Cardiac muscle cell (in vitro differentiated cells and primary cell): ENCODE measurements around the gene KLHL40. TPM values are rescaled to one million over a fixed set of nuclear protein-coding genes. Genes with fewer than 3 reads are reported as not detected.

Experiments used
- DNase-seq, 2 donors: peaks; one replicate each; pipeline versions ENCODE4 v3.0.0 to v3.0.0-alpha.2; 2010 to 2017; ENCODE audit warnings: low read depth in 1 of 2, low spot score in 1 of 2
- H3K27ac ChIP-seq: fragments of 200-600 bp; sonication (generic); 2 replicates; pipeline ENCODE4 v1.5.1; 2016
- H3K27me3 ChIP-seq: fragments of 200-600 bp; sonication (generic); 2 replicates; pipeline ENCODE4 v1.6.0; 2016; ENCODE audit warnings: control low read depth
- H3K36me3 ChIP-seq: fragments of 200-600 bp; sonication (generic); 2 replicates; pipeline ENCODE4 v1.5.1; 2016; ENCODE audit warnings: control low read depth
- H3K4me1 ChIP-seq: fragments of 200-600 bp; sonication (generic); 2 replicates; pipeline ENCODE4 v1.8.1; 2017; ENCODE audit warnings: low read depth, mild to moderate bottlenecking, mixed run types
- H3K4me3 ChIP-seq: fragments of 200-600 bp; sonication (generic); 2 replicates; pipeline ENCODE4 v1.5.1; 2016; ENCODE audit warnings: mild to moderate bottlenecking
- H3K9me3 ChIP-seq: fragments of 200-600 bp; sonication (generic); 2 replicates; pipeline ENCODE4 v1.5.1; 2017; ENCODE audit warnings: low read depth, mild to moderate bottlenecking, control low read depth
- CTCF ChIP-seq: IDR thresholded peaks from 2 replicates; pipeline ENCODE4 v1.5.1; 2012; ENCODE audit warnings: low read depth, mild to moderate bottlenecking, low read length
- polyA plus RNA-seq: library from polyadenylated mRNA; unstranded; fragments of >200 nt; fragmentation: Nextera tagmentation; extraction: Ambion mirVana; gene quantifications from 2 replicates; pipeline ENCODE4 v1.2.1, GENCODE V29; 2016
- total RNA-seq: library from RNA; depleted of rRNA; stranded (reverse); fragments of >200 nt; gene quantifications from 2 replicates; pipeline ENCODE4 v1.2.3, GENCODE V29; 2016

KLHL40 gene
- total and polyA plus RNA-seq, 2 experiments from 2014 or later: 0.39 to 0.66 TPM

GRCh38 chr3:42725454-42725853, 40.1 kb downstream of the KLHL40 start:
- DNase-seq: no peak
- H3K4me1 ChIP-seq: no peaks in the 10 kb centered on the region

GRCh38 chr3:42728056-42728455, 42.7 kb downstream of the KLHL40 start:
- no peak overlapping the region for H3K4me3 ChIP-seq
- peaks cover 2% of the 10 kb centered on the region for H3K4me1 ChIP-seq
- no peaks in the 10 kb centered on the region for H3K27me3 ChIP-seq
- no peak overlapping the region for H3K27ac ChIP-seq
- H3K9me3 ChIP-seq: no peaks in the 10 kb centered on the region
- no peaks in the 10 kb centered on the region for H3K36me3 ChIP-seq
- no peak for TF ChIP-seq CTCF
- DNase-seq: no peak

More at GRCh38 chr3:42725454-42725853, 40.1 kb downstream of the KLHL40 start:
- no peak overlapping the region for H3K4me3 ChIP-seq
- H3K9me3 ChIP-seq: no peaks in the 10 kb centered on the region
- H3K27me3 ChIP-seq: no peaks in the 10 kb centered on the region
- no peak overlapping the region for H3K27ac ChIP-seq
- no peak for TF ChIP-seq CTCF
- H3K36me3 ChIP-seq: no peaks in the 10 kb centered on the region

DNA sequence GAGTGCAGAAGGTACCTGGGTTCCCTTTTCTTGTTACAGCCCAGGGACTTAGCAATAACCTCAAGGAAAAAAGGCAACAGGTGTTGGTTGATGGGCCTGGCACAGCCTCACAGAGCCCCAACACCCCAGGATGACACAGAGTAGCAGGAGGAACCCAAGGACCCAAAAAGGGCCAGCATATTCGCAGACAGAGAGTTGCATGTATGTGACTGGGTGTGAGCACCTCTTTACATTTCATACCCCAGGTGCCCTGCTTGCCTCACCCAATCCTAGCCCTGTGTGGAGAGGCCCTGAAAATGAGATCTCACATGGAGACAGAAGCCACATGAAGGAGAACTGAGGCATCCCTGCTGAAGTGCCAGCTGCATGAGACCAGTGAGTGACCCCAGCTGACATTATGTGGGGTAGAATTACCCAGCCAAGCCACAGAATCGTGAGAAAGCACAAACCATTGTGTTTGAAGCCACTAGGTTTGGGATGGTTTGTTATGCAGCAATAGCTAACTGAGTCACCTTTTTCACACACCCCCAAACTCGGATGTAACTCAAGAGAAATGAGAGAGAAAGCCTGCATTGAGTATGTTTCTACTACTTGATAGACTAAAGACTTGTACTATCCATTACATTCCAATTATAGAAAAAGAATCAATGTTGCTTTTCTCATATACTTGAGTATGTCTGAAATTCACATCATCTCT, 43.5 kb downstream of the KLHL40 start:
- H3K27me3 ChIP-seq: no peaks in the 10 kb centered on the region
- peaks cover 6% of the 10 kb centered on the region for H3K4me1 ChIP-seq
- no peak for DNase-seq
- H3K9me3 ChIP-seq: no peaks in the 10 kb centered on the region
- no peaks in the 10 kb centered on the region for H3K36me3 ChIP-seq
- no peak overlapping the region for H3K4me3 ChIP-seq
- TF ChIP-seq CTCF: no peak
- no peak overlapping the region for H3K27ac ChIP-seq

DNA sequence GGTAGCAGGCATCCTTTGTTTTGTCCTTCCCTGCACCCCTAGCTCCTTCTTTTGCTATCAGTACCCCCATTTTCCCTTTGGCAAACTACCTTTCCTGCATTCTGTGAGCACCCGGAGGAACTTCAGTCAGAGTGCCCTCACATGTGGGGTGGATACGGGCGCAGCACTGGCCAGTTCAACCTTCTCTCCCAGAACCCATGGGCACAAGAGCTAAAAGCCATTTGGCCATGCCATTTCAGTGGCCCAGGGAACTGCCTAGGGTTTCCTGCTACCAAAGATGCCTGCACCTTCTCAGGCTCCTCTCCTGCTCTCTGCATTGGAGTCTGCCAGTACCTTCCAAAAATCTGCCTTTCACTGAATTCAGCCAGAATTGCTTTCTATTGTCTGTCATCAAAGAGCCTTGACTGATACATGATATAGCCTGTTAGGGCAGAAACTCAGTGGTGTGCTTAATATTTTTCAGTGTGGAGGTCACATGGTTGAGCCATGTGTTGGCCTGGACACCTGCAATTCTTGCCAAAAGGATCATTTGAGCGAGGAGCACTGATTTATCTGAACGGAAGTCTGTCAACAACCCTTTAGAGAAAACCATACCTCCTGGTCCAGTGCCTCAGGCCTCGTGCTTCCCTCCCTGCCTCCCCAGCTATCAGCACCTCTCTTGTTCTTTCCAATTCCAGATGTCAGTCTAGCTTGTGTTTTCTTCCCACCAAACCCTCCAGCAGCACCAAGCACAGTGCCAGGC, 44.2 kb downstream of the KLHL40 start:
- H3K9me3 ChIP-seq: no peaks in the 10 kb centered on the region
- no peak for TF ChIP-seq CTCF
- no peak for DNase-seq
- no peaks in the 10 kb centered on the region for H3K36me3 ChIP-seq
- H3K27me3 ChIP-seq: no peaks in the 10 kb centered on the region
- no peak overlapping the region for H3K27ac ChIP-seq
- peaks cover 6% of the 10 kb centered on the region for H3K4me1 ChIP-seq
- no peak overlapping the region for H3K4me3 ChIP-seq

DNA sequence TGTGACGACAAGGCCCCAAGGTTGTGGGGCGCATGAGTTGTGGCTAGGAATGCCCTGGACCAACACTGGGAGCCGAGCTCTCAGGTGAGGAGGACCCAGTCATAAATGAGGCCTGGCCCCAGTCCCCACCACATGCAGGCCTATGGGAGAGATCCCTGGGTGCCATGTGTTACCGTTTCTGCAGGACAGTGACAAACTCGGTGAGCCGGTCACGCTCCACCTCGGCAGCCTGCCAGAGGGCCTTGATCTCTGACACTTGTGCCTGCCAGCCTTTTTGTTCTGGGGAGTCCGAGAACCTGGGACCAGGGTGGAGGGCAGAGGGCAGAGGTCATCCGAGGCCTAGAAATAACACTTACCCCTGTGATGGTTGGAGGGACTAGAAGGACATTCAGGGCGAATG, 45.0 kb downstream of the KLHL40 start:
- H3K27me3 ChIP-seq: no peaks in the 10 kb centered on the region
- H3K9me3 ChIP-seq: no peaks in the 10 kb centered on the region
- DNase-seq: no peak
- H3K36me3 ChIP-seq: no peaks in the 10 kb centered on the region
- H3K4me3 ChIP-seq: no peak overlapping the region
- TF ChIP-seq CTCF: no peak
- peaks cover 6% of the 10 kb centered on the region for H3K4me1 ChIP-seq
- H3K27ac ChIP-seq: no peak overlapping the region
